GM12872 (cell line): ENCODE results near the gene PSIP1.

ENCODE experiments used
- TF ChIP-seq, protein P1 (sequence below): IDR thresholded peaks from 3 replicates; pipeline ENCODE4 v1.5.1; 2011; ENCODE audit warnings: low read depth, mild to moderate bottlenecking, low read length, moderate library complexity; ENCODE audit not compliant: insufficient read depth

Gene PSIP1

DNA sequence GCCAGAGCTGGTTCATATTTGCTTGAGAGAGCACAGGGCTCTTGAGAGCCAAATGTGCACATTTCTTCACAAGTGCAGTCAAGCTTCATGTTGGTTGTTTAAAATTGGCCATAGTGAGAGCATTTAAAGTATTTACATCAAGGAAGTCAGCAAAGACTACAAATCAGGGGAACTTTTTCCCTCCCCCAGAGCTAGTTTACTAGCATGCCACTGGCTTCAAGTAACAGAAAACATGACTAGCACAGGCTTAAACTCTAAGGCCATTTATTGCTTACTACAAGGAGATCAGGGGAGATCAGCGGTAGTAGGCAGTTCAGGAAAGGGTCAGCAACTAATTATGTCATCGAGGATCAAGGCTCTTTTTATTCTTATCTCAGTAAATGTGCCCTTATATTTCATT is 31.1 kb upstream of the PSIP1 start:
- TF ChIP-seq, protein P1, sequence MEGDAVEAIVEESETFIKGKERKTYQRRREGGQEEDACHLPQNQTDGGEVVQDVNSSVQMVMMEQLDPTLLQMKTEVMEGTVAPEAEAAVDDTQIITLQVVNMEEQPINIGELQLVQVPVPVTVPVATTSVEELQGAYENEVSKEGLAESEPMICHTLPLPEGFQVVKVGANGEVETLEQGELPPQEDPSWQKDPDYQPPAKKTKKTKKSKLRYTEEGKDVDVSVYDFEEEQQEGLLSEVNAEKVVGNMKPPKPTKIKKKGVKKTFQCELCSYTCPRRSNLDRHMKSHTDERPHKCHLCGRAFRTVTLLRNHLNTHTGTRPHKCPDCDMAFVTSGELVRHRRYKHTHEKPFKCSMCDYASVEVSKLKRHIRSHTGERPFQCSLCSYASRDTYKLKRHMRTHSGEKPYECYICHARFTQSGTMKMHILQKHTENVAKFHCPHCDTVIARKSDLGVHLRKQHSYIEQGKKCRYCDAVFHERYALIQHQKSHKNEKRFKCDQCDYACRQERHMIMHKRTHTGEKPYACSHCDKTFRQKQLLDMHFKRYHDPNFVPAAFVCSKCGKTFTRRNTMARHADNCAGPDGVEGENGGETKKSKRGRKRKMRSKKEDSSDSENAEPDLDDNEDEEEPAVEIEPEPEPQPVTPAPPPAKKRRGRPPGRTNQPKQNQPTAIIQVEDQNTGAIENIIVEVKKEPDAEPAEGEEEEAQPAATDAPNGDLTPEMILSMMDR: no peak

DNA sequence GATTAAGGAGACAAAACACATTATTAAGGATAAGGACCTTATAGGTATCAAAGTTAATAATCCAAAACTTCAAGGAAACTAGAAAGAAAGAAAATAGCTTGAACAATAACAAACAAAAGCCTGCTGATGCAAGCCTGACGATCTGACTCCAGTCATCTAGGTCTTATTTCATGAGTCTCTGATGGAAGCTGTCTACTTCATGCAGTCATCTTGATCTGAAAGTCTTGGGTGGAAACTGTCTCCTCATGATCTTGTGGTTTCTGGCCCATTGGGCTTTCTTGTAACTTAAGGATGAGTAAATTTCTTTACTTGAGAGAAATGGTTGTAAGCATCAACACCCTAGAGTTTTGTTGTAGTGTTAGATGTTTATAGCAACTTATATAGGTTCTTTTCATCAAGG is 20.6 kb upstream of the PSIP1 start:
- TF ChIP-seq, protein P1: no peak

DNA sequence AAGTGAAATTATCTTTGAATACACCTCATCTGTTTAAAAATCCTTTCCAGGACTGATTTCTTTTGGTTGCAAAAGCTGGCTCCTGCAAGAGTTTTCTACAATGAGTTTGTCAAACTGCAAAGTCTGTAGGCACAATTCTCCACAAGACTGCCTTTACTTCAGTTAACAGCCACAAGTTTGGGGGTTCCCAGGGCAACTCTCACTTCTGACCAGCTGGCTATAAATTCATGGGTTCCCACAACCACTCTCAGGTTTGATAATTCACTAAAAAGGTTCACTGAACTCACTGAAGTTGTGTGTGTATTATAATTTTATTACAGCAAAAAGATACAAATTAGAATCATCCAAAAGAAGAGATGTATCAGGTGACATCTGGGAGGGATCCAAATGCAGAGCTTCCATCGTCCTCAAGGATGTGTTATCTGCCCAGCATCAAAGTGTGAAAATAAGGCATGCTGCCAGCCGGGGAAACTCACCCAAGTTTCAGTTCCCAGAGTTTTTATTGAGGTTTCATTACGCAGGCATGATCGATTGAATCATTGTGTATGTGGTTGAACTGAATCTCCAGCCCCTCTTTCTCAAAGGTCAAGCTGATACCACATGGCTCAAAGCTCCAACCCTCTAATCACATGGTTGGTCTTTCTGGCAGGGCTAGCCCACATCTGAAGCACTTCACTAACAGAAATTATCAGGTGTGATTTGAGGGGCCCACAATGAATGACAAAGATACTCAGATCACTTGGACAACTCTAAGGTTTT is 19.0 kb upstream of the PSIP1 start:
- TF ChIP-seq, protein P1: no peak

DNA sequence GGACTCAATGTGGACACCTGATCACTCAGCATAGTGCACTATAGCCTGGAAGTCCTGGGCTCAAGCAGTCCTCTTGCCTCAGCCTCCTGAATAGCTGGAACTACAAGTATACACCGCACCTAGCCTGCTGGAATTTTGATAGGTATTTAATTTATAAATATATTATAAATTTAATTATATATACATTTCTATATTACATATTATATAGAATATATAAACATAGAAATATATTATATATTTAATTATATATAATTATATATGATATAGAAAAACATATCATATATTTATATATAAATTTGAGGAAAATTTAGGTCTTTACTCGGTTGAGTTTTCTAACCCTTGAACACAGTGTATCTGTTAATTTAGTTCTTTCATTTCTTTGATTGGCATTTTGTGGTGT is 15.2 kb upstream of the PSIP1 start:
- TF ChIP-seq, protein P1: no peak

DNA sequence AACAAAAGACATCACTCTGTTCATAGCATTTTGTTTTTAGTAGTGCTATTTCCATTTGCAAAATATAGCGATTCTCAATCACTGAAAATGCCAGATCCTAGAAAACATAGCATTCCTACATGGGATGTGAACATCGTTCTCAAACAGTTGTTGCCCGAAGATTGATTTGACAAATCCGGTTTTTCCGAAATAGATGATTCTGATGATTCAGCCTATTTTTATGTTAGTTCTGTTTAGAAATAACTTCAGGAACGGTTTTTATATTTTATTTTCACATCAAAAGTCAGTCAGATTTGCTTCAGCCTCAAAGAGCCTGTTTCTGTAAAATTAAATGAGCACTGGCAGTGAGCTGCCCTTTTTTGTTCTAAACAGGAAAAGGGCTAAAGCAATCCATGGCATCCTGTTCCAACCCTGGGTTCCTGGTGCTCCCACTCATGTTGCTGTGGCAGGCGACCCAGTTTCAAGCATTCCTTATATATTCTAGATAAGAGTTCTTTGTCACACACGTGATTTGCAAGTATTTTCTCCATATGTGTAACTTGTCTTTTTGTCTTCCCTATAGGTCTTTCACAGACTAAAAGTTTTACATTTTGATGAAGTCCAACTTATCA is 14.2 kb upstream of the PSIP1 start:
- TF ChIP-seq, protein P1: no peak

DNA sequence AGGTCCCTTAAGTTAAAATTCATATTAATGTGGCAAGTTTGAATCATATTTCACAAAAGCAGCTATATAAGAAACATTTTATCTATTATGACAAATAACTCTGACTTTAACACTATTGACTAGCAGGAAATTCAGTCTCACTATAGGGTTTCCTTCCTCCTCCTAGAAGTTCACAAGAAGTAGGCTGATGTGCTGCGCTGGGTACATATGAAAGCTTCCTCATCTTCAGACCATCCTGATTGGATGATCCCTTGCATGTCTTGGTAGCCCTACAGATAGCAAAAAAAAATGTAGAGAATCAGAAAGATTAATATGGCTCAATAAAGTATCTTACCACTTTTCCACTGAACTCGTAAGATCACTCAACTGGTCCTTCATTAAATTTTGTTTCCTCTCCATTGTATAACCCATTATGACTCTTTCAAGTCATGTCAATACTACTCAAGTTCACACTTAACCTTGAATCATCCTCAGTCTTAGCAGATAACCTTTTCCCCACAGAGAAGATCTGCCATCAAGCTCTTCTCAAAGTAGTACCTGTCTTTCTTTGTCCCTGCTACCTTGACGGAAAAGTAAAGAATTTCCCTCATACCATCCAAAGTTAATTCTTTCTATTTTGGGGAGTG is 11.5 kb upstream of the PSIP1 start:
- TF ChIP-seq, protein P1: no peak

DNA sequence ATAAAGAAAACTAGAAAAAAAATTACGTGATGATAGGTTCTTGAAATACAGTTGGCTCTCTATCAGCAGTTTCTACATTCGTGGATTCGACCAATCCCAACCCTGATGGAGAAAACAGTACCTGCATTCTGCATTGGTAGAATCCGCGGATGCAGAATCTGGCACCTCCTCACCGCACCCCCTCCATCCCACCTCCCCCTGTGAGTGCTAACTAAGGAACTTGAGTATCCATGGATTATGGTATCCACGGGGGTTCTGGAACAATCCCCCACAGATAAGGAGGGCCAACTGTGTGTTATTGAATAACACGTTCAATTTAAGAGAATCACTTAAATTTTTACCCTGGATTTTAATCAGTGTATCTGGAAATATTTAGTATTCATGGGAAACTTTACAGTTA is 10.5 kb upstream of the PSIP1 start:
- TF ChIP-seq, protein P1: no peak
